ENCODE measurements around the gene CERKL.

DNA sequence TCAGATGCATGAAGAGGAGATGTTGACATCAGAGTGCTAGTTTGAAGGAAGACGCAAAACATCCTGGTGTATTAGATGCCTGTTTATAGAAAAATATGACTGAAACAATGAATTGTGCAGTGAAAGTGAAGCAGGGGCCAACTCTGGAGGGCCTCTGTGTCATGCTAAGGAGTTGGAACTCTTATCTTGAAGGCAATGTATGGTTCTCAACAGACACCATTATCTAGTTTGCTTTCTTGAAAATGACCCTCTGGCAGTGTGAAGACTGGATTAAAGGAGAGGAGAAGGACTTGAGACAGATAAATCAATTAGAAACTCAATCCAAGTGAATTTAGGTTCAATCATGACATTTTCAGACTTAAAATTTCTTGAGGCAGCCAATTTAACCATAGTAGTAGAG is 136.7 kb downstream of the CERKL start:
- TF ChIP-seq EZH2phosphoT487 (IDR thresholded peaks at IDR 0.05; ENCODE audit: borderline replicate concordance, low read length) = no peak
- TF ChIP-seq, protein P1, sequence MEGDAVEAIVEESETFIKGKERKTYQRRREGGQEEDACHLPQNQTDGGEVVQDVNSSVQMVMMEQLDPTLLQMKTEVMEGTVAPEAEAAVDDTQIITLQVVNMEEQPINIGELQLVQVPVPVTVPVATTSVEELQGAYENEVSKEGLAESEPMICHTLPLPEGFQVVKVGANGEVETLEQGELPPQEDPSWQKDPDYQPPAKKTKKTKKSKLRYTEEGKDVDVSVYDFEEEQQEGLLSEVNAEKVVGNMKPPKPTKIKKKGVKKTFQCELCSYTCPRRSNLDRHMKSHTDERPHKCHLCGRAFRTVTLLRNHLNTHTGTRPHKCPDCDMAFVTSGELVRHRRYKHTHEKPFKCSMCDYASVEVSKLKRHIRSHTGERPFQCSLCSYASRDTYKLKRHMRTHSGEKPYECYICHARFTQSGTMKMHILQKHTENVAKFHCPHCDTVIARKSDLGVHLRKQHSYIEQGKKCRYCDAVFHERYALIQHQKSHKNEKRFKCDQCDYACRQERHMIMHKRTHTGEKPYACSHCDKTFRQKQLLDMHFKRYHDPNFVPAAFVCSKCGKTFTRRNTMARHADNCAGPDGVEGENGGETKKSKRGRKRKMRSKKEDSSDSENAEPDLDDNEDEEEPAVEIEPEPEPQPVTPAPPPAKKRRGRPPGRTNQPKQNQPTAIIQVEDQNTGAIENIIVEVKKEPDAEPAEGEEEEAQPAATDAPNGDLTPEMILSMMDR (IDR thresholded peaks at IDR 0.05; ENCODE audit: low read depth, low read length, poor library complexity, severe bottlenecking) = no peak
